Embryonic facial prominence (tissue), 1 donor: ENCODE data around the gene MZT1.
"Not testable (repeated sequence)": the region's sequence is repeated elsewhere in the genome, so short reads cannot be mapped to it uniquely, and the experiment has no call there.

Experiments
- DNase-seq: peaks from one replicate; pipeline ENCODE4 v3.0.0-alpha.2; 2016; ENCODE audit errors: extremely low spot score

The MZT1 gene

GRCh38 chr13:72727417-72728289 lies at the start of gene MZT1, which contains the start of gene BORA:
Gene MZT1, minus strand, starts transcription at chr13:72727629. Its CDS starts 27 bp downstream, at chr13:72727602.
Gene BORA, plus strand, starts transcription at chr13:72727923. Its CDS starts 1,018 bp downstream, at chr13:72728941.
- peak; percentile 85 for DNase-seq

GRCh38 chr13:72774019-72774418 lies 46.6 kb upstream of the MZT1 start:
- no peak for DNase-seq

DNA sequence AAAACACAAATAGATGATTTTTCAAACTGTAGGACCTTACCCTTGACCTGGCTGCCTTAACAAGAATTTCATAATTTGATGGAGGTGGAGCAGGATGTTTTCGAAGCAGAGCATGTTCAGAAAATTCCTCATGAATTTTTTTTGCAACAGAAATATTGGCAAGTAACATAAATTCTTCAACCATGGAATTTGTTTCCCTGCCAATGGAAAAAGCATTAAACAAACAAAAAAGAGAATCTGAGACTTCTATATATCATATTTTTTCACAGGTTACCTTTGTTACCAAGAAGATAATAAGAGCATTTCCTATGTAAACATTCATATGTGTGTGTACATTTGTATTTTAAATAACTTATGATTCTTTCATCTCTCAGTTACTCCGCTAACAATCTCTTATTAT lies 36.0 kb upstream of the MZT1 start:
- DNase-seq = no peak

DNA sequence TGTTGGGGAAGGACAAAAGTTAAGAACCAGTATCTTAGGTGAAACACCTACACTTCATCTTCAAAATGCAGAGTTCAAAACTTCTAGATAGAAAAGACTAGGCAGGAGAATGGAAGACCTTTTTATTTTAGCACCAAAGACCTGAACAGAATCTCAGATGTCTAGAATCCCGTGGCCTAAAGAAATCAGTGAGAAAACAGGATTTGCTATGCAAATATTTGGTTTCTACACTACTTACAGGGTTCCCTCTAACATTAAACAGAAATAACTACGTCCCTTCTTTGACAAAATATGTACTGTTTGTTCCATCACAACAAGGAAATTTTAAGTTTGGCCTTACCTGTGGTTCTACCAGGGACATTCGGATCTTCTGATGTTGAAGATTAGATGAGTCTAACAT lies 32.8 kb upstream of the MZT1 start:
- no peak for DNase-seq

DNA sequence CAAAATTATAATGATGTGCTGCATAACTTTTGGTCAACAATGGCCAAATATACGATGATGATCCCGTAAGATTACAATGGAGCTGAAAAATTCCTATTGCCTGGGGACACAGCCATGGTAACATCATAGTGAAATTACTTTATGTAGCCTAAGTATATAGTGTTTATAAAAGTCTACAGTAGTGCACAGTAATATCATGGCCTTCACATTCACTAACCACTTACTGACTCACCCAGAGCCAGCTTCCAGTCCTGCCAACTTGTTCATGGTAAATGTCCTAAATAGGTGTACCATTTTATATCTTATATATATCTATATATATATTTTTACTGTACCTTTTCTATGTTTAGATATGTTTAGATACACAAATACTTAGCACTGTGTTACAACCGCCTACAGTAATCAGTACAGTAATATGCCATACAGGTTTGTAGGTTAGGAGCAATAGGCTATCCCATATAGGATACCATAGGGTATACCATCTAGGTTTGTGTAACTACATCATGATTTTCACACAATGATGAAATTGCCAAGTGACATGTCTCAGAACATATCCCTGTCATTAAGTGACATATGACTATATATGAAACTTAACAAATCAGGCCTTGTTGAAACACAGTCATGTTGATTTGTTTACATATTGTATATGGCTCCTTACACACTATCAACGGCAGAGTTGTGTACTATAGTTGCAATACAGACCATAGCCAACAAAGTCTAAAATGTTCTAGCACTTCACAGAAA lies 30.5 kb upstream of the MZT1 start:
- no peak for DNase-seq

DNA sequence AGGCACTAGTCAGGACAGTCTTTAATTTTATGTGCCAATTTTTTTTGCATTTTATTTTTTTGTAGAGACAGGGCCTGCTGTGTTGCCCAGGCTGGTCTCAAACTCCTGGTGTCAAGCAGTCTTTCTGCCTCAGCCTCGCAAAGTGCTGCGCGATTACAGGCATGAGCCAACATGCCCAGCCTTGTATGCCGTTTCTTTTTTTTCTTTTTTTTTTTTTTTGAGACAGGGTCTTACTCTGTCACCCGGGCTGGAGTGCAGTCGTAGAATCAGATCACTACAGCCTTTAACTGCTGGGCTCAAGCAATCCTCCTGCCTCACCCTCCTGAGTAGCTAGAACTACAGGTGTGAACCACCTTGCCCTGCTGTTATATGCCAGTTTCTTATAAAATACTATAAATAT lies 26.7 kb upstream of the MZT1 start:
- DNase-seq = no peak

GRCh38 chr13:72751220-72751619 lies 23.8 kb upstream of the MZT1 start:
- no peak for DNase-seq

DNA sequence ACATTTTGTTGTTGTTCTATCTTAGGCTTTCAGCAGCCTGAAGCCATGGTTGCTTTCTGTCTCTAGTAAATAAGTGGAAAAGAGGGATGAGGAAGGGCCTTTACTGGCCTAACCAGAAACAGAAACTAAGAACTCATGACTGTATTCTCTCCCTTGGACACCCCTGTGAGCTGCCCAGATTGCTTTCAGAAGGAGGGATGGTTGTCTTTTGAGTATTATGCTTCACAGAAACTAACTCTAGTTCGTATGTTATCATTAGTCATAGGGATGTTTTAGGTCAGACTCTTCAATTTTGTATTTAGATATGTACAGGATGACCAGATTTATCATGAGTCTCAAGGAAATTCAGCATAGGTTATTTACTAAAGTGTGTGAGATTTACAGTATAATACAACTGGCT lies 17.8 kb upstream of the MZT1 start:
- DNase-seq = no peak

DNA sequence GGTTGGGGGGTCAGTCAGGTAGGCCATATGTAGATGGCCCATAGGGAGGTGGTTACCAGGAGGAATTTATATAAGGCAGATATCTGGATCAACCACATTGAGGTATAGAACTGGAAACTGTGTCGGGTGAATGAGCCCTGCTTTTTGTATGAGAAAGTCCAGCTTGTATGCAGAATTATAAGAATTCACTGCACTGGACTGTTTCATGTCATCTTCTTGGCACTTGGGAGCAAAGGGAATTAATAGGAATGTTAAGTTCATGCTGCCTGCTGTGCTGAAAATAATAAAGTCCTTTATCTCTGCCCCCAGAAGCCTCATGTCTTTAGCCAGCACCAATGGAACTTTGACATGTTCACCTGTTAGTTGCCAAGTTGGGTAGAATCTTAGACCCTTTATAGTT lies 12.6 kb upstream of the MZT1 start:
- no peak for DNase-seq

- no peak for DNase-seq
Measured at GRCh38 chr13:72737033-72737432, 9.6 kb upstream of the MZT1 start.

- DNase-seq = no peak
Measured at GRCh38 chr13:72728290-72728605, 819 bp upstream of the MZT1 start.

DNA sequence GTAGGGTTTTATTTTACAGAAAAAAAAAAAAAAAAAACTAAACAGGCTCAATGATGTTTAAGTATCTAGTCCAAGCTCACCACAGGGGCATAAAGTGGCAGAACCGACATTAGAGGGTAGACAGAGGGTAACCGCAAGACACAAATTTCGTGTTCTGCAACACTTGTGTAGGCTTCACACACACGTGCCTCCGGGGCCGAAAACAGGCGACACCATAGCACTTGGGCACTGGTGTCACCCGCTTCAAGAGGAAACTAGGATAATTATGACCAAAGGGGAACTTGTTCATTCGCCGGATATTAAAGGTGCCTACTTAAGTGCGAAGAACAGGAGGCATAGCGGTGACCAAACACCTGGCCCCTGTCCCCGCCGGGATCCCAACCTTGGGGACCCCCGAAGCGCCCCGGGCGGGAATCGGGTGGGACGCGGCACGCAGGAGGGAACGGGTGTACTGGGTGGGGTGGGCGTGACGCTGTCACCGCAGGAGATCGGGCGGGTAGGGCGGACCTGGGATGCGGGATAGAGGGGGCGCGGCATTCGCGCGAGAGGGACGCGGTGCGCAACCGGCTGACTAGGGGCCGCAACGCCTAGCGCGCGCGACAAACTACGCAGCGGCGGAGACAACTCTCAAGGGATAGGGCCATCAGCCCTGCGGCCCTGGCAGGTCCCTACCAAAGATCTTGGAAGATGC lies 558 bp downstream of the MZT1 start:
- DNase-seq = peak; percentile 10

GRCh38 chr13:72726185-72726584 lies 1.2 kb downstream of the MZT1 start:
- DNase-seq = not testable (repeated sequence)

- no peak for DNase-seq
Measured at GRCh38 chr13:72716776-72717175, 10.7 kb downstream of the MZT1 start.

- no peak for DNase-seq
Measured at GRCh38 chr13:72700509-72700908, 26.9 kb downstream of the MZT1 start.

DNA sequence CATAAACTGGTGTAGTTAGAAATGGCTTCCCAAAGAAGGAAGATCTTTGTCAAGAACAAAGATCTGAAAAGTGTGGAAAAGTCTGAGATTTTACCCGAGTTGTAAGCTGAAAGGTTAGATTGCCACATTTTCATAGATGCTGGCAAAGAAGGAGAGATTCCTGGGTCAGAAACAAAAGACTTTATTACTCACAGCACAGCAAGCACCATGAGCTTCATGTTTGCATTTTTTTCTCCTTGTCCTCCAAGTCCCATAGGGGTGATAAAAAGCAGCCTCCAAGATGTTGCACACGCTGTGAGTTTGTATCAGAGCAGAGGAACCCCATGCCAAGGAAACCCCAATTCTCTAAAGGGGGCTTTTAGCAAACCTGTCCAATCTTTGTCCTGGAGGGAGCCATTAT lies 29.3 kb downstream of the MZT1 start:
- no peak for DNase-seq

DNA sequence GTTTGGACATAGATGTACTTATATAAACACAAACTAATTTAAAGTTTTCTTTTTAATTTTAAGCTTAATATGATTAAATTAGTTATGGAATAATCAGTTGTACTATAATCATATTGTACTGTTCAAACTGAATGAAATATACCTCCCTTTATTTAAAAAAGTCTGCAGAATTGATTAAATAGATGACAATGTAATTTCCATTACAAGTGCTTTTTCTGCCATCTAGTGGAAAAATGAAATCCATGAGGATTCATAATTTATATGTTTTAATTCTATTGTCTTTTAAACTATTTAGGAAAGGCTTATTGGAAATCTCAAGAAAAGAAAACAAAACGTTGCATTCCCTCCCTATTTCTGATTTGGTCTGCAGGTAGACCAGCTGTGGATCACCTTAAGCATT lies 30.9 kb downstream of the MZT1 start:
- no peak for DNase-seq

DNA sequence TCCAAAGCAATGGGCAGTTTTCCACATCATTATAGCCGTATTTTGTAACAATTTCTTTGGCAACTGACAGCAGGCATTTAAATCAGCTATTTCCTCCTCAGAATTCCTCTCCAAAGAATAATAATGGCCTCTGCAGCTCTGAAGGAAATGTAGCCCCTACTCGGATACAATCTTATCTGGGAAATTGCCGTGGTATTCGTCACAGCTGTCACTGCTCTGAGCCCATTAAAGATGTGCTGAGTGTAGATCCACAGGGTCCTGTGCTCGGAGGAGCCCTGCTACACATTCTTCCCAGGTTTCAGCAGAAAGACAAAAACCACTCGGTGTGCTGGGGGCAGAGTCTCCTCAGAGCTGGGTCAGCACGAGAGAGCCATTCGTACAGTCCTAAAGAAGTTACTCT lies 33.1 kb downstream of the MZT1 start:
- no peak for DNase-seq

GRCh38 chr13:72693832-72694231 lies 33.6 kb downstream of the MZT1 start:
- DNase-seq = no peak

DNA sequence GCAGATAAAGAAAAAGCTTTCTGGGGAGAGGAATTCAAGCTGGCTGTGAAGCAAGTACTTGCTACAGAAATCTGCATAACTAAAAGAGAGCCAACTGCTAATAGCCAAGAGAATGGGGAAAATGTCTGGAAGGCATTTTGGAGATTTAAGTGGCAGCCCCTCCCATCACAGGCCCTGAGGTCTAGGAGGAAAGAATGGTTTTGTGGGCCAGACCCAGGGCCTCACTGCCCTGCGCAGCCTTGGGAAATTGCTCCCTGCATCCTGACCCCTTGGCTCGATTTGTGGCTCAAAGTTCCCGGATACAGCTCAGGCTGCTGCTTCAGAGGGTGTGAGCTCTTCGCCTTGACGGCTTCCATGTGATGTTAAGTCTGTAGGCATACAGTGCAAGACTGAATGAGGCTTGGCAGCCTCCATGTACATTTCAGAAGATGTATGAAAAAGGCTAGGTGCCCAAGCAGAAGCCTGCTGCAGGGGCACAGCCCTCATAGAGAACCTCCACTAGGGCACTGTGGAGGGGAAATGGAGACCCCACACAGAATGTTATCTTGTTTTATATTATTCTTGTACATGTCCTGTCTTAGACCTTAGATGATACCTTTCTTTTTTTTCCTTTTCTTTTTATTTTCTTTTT lies 34.4 kb downstream of the MZT1 start:
- no peak for DNase-seq

GRCh38 chr13:72689181-72689696 lies 38.2 kb downstream of the MZT1 start:
- no peak for DNase-seq

- no peak for DNase-seq
Measured at GRCh38 chr13:72686766-72687165, 40.7 kb downstream of the MZT1 start.
